PC-9 (cell line): ENCODE data around the gene ZCCHC14.

Source experiments
- CTCF ChIP-seq: fragments of 200-600 bp; sonication (generic); conservative IDR thresholded peaks from 2 replicates; pipeline ENCODE4 v1.6.1; 2017; ENCODE audit warnings: mixed run types, antibody characterized with exemption, mild to moderate bottlenecking, moderate library complexity
- EZH2 ChIP-seq: fragments of 200-600 bp; sonication (generic); IDR thresholded peaks from 2 replicates; pipeline ENCODE4 v1.8.0; 2017; ENCODE audit warnings: antibody characterized with exemption, low read depth

GRCh38 chr16:87486282-87486681 is 6.5 kb downstream of the ZCCHC14 start:
- no peak for TF ChIP-seq CTCF
- no peak for TF ChIP-seq EZH2
